HepG2 (cell line): ENCODE measurements around the gene PLD1. TPM values are rescaled to one million over a fixed set of nuclear protein-coding genes. Genes with fewer than 3 reads are reported as not detected.

Experiments used
- ARNTL ChIP-seq: sonication (generic); formaldehyde crosslinking; IDR thresholded peaks from 2 replicates; pipeline ENCODE4 v1.4.0; 2020; ENCODE audit warnings: mild to moderate bottlenecking, missing genetic modification reagents
- ATF4 ChIP-seq, 2 experiments: fragments of 450-650 bp in 1 of 2; sonication (generic) in 1 of 2; formaldehyde crosslinking; IDR thresholded peaks; 2 replicates each; pipeline versions ENCODE4 v1.5.0 to v1.8.0; 2020 to 2022; ENCODE audit warnings: mild to moderate bottlenecking in 1 of 2, missing genetic modification reagents in 1 of 2
- BCL6 ChIP-seq: IDR thresholded peaks from 2 replicates; pipeline ENCODE4 v1.6.1; 2016; ENCODE audit warnings: missing genetic modification reagents, missing compliant biosample characterization
- BCLAF1 ChIP-seq: fragments of 450-650 bp; IDR thresholded peaks from 2 replicates; pipeline ENCODE4 v1.6.1; 2017; ENCODE audit warnings: mild to moderate bottlenecking
- CENPBD1 ChIP-seq: sonication (generic); formaldehyde crosslinking; IDR thresholded peaks from 2 replicates; pipeline ENCODE4 v1.8.0; 2022; ENCODE audit warnings: missing genetic modification reagents, low read depth, mild to moderate bottlenecking, borderline replicate concordance
- EEA1 ChIP-seq: sonication (generic); formaldehyde crosslinking; IDR thresholded peaks from 2 replicates; pipeline ENCODE4 v1.5.1; 2020; ENCODE audit warnings: mild to moderate bottlenecking, missing genetic modification reagents, borderline replicate concordance
- FOXK1 ChIP-seq: sonication (generic); formaldehyde crosslinking; IDR thresholded peaks from 2 replicates; pipeline ENCODE4 v1.4.0; 2020; ENCODE audit warnings: low read depth, missing genetic modification reagents, borderline replicate concordance
- GPN1 ChIP-seq: sonication (generic); formaldehyde crosslinking; IDR thresholded peaks from 2 replicates; pipeline ENCODE4 v1.5.1; 2020; ENCODE audit warnings: missing genetic modification reagents, borderline replicate concordance
- HOMEZ ChIP-seq: IDR thresholded peaks from 2 replicates; pipeline ENCODE4 v1.6.1; 2016; ENCODE audit warnings: low read depth
- IRF1 ChIP-seq: sonication (generic); formaldehyde crosslinking; IDR thresholded peaks from 2 replicates; pipeline ENCODE4 v1.4.0; 2020; ENCODE audit warnings: low read depth, mild to moderate bottlenecking, missing genetic modification reagents
- JARID2 ChIP-seq: sonication (generic); formaldehyde crosslinking; IDR thresholded peaks from 2 replicates; pipeline ENCODE4 v1.8.1; 2023; ENCODE audit warnings: missing genetic modification reagents, inconsistent platforms; ENCODE audit not compliant: insufficient replicate concordance
- MLLT10 ChIP-seq: sonication (generic); formaldehyde crosslinking; IDR thresholded peaks from 2 replicates; pipeline ENCODE4 v1.4.0; 2020; ENCODE audit warnings: missing genetic modification reagents
- PCBP2 ChIP-seq: fragments of 200-400 bp; formaldehyde crosslinking; optimal IDR thresholded peaks from 2 replicates; pipeline ENCODE3; 2018; ENCODE audit warnings: low read length, low read depth; ENCODE audit not compliant: poor library complexity, severe bottlenecking
- RELA ChIP-seq: sonication (generic); formaldehyde crosslinking; IDR thresholded peaks from 2 replicates; pipeline ENCODE4 v1.4.0; 2020; ENCODE audit warnings: missing genetic modification reagents
- RFXANK ChIP-seq: IDR thresholded peaks from 2 replicates; pipeline ENCODE4 v1.6.1; 2016
- TFDP1 ChIP-seq: IDR thresholded peaks from 2 replicates; pipeline ENCODE4 v1.6.1; 2016; ENCODE audit warnings: missing compliant biosample characterization, missing genetic modification reagents, borderline replicate concordance
- YEATS2 ChIP-seq: sonication (generic); formaldehyde crosslinking; IDR thresholded peaks from 2 replicates; pipeline ENCODE4 v1.4.0; 2020; ENCODE audit warnings: missing genetic modification reagents, borderline replicate concordance
- ZBTB42 ChIP-seq: sonication (generic); formaldehyde crosslinking; IDR thresholded peaks from 2 replicates; pipeline ENCODE4 v1.5.0; 2020; ENCODE audit warnings: mild to moderate bottlenecking, missing genetic modification reagents
- ZNF432 ChIP-seq: sonication (generic); formaldehyde crosslinking; IDR thresholded peaks from 2 replicates; pipeline ENCODE4 v1.5.0; 2020; ENCODE audit warnings: missing genetic modification reagents, mild to moderate bottlenecking, borderline replicate concordance
- ZNF44 ChIP-seq: sonication (generic); formaldehyde crosslinking; IDR thresholded peaks from 2 replicates; pipeline ENCODE4 v1.5.1; 2020; ENCODE audit warnings: mild to moderate bottlenecking, missing genetic modification reagents
- ZNF557 ChIP-seq: sonication (generic); formaldehyde crosslinking; IDR thresholded peaks from 2 replicates; pipeline ENCODE4 v1.4.0; 2020; ENCODE audit warnings: missing genetic modification reagents
- ZNF619 ChIP-seq: sonication (generic); formaldehyde crosslinking; IDR thresholded peaks from 2 replicates; pipeline ENCODE4 v1.4.0; 2020; ENCODE audit warnings: mild to moderate bottlenecking, missing genetic modification reagents
- polyA plus RNA-seq, 8 experiments: library from polyadenylated mRNA; depleted of rRNA in 3 of 8; stranded (reverse) in 7 of 8; unstranded in 1 of 8; fragments of >200 nt; fragmentation: Illumina TruSeq in 4 of 8; extraction: Trizol in 4 of 8; gene quantifications; 2 replicates each; pipeline versions ENCODE4 v1.2.1 to v1.2.3, GENCODE V29; 2011 to 2016; ENCODE audit warnings: low read depth in 4 of 8, missing spikeins in 1 of 8, mixed read lengths in 1 of 8; ENCODE audit not compliant: insufficient read depth in 1 of 8
- total RNA-seq, 5 experiments: library from RNA; depleted of rRNA; stranded (reverse); fragments of >200 nt; fragmentation: Illumina TruSeq; extraction: Trizol; gene quantifications; 2 replicates each; pipeline ENCODE4 v1.2.3, GENCODE V29; 2016; ENCODE audit warnings: low read depth in 1 of 5

The PLD1 gene
- total and polyA plus RNA-seq, 2 of the 13 experiments (the other 11 are each of a cell fraction or from before 2014, with no cell fraction given), result 27.1 to 59.4 TPM

- TF ChIP-seq BCLAF1, result no peak
- TF ChIP-seq CENPBD1 (CRISPR knock-in tag), result no peak
- TF ChIP-seq ARNTL, result peak; percentile 73; the same call in 1 of the 2 replicates
- TF ChIP-seq BCL6 (CRISPR knock-in tag), result peak; percentile 97
- peak; percentile 56; the same call in 1 of the 2 replicates for TF ChIP-seq ZBTB42 (CRISPR knock-in tag)
- TF ChIP-seq GPN1, result no peak
- TF ChIP-seq FOXK1 (CRISPR knock-in tag), result peak; percentile 94
- TF ChIP-seq RFXANK (CRISPR knock-in tag), result no peak
- no peak for TF ChIP-seq PCBP2
- no peak for TF ChIP-seq ZNF44 (CRISPR knock-in tag)
- no peak for TF ChIP-seq ZNF432 (CRISPR knock-in tag)
- TF ChIP-seq ATF4 (CRISPR knock-in tag; IDR thresholded peaks at IDR 0.05), result peak in 1 of 2 experiments; percentile 91; a peak in 2 of 4 replicates
- TF ChIP-seq TFDP1, result peak; percentile 67; the same call in 1 of the 2 replicates
- no peak for TF ChIP-seq IRF1
- TF ChIP-seq RELA (CRISPR knock-in tag), result no peak
- TF ChIP-seq JARID2 (CRISPR knock-in tag), result no peak
- no peak for TF ChIP-seq MLLT10
- no peak for TF ChIP-seq YEATS2 (CRISPR knock-in tag)
- TF ChIP-seq ZNF619 (CRISPR knock-in tag), result no peak
- no peak for TF ChIP-seq EEA1
- TF ChIP-seq HOMEZ (CRISPR knock-in tag), result peak; percentile 84; the same call in 1 of the 2 replicates
- TF ChIP-seq ZNF557 (CRISPR knock-in tag), result no peak
Observed at GRCh38 chr3:171840811-171841619, 30.7 kb upstream of the PLD1 start (continued).
